Measurements from ENCODE around the gene TPRX1.
A peak's percentile ranks its signal among the peaks of the same experiment; 100 is the strongest.
"Not testable (repeated sequence)": the region's sequence is repeated elsewhere in the genome, so short reads cannot be mapped to it uniquely, and the experiment has no call there.

The TPRX1 gene

GRCh38 chr19:47804451-47804850, at the start of gene TPRX1:
Gene TPRX1, minus strand, starts transcription at chr19:47804551. Its CDS starts 12 bp downstream, at chr19:47804539.
- DNase-seq: not testable (repeated sequence)

- DNase-seq: no peak
Observed at GRCh38 chr19:47853003-47853402, 48.7 kb upstream of the TPRX1 start.

- DNase-seq: peak; percentile 64
Observed at GRCh38 chr19:47848823-47849473, 44.6 kb upstream of the TPRX1 start.

- DNase-seq: no peak
Observed at GRCh38 chr19:47848425-47848822, 44.1 kb upstream of the TPRX1 start.

- DNase-seq: no peak
Observed at GRCh38 chr19:47842941-47843340, 38.6 kb upstream of the TPRX1 start.

- no peak for DNase-seq
Observed at GRCh38 chr19:47839913-47840312, 35.6 kb upstream of the TPRX1 start.

- no peak for DNase-seq
Observed at GRCh38 chr19:47839411-47839810, 35.1 kb upstream of the TPRX1 start.

- no peak for DNase-seq
Observed at GRCh38 chr19:47836038-47836437, 31.7 kb upstream of the TPRX1 start.

GRCh38 chr19:47832723-47833122, 28.4 kb upstream of the TPRX1 start:
- no peak for DNase-seq

GRCh38 chr19:47826800-47827199, 22.4 kb upstream of the TPRX1 start:
- no peak for DNase-seq

GRCh38 chr19:47824396-47824795, 20.0 kb upstream of the TPRX1 start:
- DNase-seq: no peak

- no peak for DNase-seq
Observed at GRCh38 chr19:47821460-47822020, 17.2 kb upstream of the TPRX1 start, which contains the start of gene CRX. Gene CRX, plus strand, starts transcription at chr19:47821937. Its CDS starts 12,507 bp downstream, at chr19:47834444.

GRCh38 chr19:47820410-47820809, 16.1 kb upstream of the TPRX1 start:
- no peak for DNase-seq

- no peak for DNase-seq
Observed at GRCh38 chr19:47819858-47820257, 15.5 kb upstream of the TPRX1 start.

GRCh38 chr19:47818221-47818620, 13.9 kb upstream of the TPRX1 start:
- DNase-seq: not testable (repeated sequence)

- not testable (repeated sequence) for DNase-seq
Observed at GRCh38 chr19:47816270-47816669, 11.9 kb upstream of the TPRX1 start.

GRCh38 chr19:47813995-47814328, 9.6 kb upstream of the TPRX1 start:
- DNase-seq: no peak

GRCh38 chr19:47813304-47813994, 9.1 kb upstream of the TPRX1 start:
- peak; percentile 89 for DNase-seq

GRCh38 chr19:47806435-47806834, 2.1 kb upstream of the TPRX1 start:
- no peak for DNase-seq

GRCh38 chr19:47805313-47805712, 962 bp upstream of the TPRX1 start:
- DNase-seq: no peak

- not testable (repeated sequence) for DNase-seq
Observed at GRCh38 chr19:47803671-47804070, 680 bp downstream of the TPRX1 start.

GRCh38 chr19:47803148-47803547, 1.2 kb downstream of the TPRX1 start:
- not testable (repeated sequence) for DNase-seq

GRCh38 chr19:47802521-47803043, 1.8 kb downstream of the TPRX1 start:
- DNase-seq: no peak

- no peak for DNase-seq
Observed at GRCh38 chr19:47801270-47801669, 3.1 kb downstream of the TPRX1 start.
